Measurements from ENCODE around the gene PABPC1L.

Gene PABPC1L

DNA sequence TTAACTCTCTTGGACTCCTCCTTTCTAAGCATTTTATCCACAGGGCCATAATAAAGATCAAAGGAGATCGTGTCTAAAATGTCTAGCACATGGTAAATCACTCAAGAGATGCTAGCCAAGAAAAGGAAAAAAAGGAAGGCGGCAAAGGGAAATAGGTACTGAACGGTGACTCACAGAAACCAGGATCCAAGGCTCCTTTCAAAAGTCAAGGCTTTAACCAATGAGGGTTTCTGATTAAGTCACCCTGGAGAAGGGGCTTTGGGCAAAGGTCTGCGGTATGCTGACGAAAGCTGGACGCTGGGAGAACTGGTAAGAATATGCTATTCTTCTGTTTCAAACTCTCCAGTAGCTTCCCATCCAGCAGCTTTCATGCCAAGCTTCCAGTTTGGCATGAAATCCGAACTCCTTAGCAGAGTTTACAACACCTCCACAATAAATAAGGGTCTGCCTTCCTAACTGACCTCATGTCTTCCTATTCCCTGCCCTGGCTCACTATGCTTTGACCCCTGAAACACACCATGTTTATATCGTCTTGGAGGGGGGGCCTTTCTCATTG, 49.3 kb downstream of the PABPC1L start:
- DNase-seq (ENCODE audit: extremely low read depth, low read depth): no peak
- TF ChIP-seq, protein P1, sequence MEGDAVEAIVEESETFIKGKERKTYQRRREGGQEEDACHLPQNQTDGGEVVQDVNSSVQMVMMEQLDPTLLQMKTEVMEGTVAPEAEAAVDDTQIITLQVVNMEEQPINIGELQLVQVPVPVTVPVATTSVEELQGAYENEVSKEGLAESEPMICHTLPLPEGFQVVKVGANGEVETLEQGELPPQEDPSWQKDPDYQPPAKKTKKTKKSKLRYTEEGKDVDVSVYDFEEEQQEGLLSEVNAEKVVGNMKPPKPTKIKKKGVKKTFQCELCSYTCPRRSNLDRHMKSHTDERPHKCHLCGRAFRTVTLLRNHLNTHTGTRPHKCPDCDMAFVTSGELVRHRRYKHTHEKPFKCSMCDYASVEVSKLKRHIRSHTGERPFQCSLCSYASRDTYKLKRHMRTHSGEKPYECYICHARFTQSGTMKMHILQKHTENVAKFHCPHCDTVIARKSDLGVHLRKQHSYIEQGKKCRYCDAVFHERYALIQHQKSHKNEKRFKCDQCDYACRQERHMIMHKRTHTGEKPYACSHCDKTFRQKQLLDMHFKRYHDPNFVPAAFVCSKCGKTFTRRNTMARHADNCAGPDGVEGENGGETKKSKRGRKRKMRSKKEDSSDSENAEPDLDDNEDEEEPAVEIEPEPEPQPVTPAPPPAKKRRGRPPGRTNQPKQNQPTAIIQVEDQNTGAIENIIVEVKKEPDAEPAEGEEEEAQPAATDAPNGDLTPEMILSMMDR (IDR thresholded peaks at IDR 0.05; ENCODE audit: low read depth, low read length, missing control alignments): no peak
- peak overlapping the region; percentile 66 for H3K4me3 ChIP-seq (replicated peaks; ENCODE audit: low read depth, low read length)

DNA sequence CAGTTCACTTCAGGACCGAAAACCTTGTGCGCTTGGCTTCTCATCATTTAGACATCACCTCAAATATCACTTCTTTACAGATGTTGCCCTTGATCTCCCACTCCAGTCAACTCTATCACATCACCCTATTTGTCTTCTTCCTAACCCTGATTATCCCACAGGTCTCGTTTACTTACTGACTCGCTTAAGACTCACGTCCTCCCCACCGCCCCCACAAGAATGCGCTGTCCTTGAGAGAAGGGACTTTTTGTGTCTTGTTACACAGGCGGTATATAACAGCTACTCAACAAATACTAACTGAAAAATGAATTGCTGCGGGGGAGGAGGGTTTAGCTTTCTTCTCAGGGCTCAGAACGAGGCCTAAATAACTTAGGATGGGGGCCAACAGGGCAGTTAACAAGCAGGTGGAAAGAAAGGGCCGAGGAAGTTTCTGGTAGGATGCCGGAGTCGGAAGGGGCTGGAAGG, 49.8 kb downstream of the PABPC1L start:
- TF ChIP-seq, protein P1 (IDR thresholded peaks at IDR 0.05; ENCODE audit: low read depth, low read length, missing control alignments): no peak
- no peak for DNase-seq (ENCODE audit: extremely low read depth, low read depth)
- peak overlapping the region; percentile 66 for H3K4me3 ChIP-seq (replicated peaks; ENCODE audit: low read depth, low read length)

DNA sequence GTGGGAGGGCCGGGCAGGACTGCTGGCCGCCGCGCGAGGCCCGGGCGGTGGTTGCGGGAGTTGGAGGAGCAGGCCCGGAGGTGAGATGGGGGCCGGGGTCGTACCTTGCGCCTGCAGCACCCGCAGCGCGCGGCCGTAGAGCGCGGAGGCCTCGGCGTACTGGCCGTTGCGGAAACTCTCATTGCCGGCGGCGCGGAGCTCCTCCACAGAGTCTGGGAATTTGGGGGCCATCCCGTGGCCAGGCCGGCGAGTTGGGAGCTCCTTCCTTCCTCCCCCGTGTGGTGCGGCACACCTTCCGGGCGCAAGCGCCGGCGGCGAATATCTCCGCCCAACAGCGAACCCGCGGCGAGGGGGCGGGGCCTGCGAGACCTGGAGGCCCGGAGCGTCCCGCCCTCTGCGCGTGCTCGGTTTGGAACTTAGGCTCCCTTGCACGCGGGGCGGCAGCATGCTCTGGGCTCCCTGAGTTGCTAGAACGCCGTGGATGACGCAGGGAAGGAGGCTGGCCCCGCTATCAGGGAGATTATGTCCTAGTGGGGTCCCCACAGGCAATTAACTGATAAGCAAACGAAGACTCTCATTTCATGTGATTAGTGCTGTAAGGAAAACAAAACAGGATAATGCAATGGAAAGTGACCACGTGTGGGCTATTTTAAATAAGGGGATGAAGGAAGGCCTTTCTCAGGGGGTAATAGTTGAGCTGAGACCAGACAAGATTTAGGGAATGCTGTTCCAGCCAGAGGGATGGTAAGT, 50.4 kb downstream of the PABPC1L start, which contains the start of gene TOMM34:
TSS of gene TOMM34 (minus strand) at position 295 of the 750 bp plus-strand sequence. CDS start at position 231, 64 bp downstream.
- peak within 1 kb of the TSS; percentile 66 for H3K4me3 ChIP-seq (replicated peaks; ENCODE audit: low read depth, low read length)
- TF ChIP-seq, protein P1 (IDR thresholded peaks at IDR 0.05; ENCODE audit: low read depth, low read length, missing control alignments): no peak
- peak; percentile 73 for DNase-seq (ENCODE audit: extremely low read depth, low read depth)

DNA sequence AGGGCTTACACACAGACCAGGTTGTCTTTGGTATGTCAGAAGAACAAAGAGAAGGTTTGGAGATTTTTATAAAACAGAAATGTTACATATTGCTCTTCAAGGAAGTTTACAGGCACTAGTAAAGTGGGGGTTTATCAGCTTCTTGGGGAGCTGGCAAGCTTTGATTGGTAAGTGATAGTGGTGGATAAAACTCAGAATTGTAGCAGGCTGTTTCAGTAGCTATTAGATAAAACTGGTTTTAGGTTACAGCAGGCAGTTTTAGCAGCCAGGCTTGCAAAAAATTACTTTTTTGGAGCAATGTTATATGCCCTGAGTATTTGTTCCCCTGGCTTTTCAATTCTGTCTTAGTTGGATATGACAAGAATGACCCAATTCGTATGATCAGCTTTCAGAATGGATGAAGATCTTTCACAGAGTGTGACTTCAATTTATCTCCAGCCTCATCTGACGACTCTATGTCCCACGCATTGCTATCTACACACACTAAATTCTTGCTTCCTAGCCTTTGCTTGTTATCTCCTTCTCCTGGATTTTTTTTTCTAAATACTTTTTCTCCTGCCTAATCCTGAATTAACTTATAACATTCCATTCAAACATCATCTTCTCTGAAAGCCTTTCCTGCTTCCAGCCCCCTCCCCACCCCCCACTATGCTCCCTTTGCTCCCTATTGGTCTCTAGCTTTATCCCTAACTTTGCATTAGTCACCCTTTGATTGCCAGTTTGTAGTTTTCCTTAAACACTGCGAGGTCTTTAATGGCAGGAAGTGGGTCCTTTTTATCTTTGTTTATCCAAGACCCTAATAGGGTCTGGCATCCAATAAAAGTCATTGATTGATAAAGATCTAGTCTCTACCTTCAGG, 51.4 kb downstream of the PABPC1L start:
- no peak overlapping the region for H3K4me3 ChIP-seq (replicated peaks; ENCODE audit: low read depth, low read length)
- no peak for DNase-seq (ENCODE audit: extremely low read depth, low read depth)
- TF ChIP-seq, protein P1 (IDR thresholded peaks at IDR 0.05; ENCODE audit: low read depth, low read length, missing control alignments): no peak

DNA sequence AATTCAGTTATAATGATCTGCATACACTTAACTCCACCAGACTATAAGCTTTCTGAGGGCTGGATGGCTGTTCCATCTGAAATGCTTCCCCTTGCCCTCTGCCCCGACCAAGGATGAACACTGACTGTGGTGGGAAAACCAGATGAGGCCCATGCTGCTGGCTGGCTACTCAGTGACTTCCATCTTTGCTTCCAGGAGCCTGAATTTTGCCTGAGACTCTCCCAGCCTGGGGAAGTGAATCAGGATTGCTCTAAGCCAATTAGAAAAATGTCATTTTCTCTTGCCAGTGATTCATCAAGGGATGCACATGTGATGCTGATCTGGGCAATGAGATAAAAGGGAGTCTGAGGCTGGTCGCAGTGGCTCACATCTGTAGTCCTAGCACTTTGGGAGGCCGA, 52.0 kb downstream of the PABPC1L start:
- TF ChIP-seq, protein P1 (IDR thresholded peaks at IDR 0.05; ENCODE audit: low read depth, low read length, missing control alignments): no peak
- H3K4me3 ChIP-seq (replicated peaks; ENCODE audit: low read depth, low read length): no peak overlapping the region
- no peak for DNase-seq (ENCODE audit: extremely low read depth, low read depth)

DNA sequence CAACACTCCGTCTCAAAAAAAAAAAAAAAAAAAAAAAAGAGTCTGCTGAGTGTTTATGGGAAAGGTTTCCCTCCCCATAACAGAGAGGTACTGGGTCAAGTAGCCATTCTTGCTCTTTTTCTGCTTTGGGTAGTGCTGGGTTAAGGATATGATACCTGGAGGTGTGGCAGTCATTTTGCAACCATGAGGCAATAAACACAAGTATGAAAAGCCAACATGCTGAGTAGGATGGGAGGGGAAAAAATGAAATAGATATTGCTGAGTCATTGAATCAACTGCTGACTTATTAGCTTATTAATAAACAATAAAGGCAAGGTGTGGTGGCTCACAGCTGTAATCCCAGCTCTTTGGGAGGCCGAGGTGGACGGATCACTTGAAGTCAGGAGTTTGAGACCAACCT, 52.6 kb downstream of the PABPC1L start:
- H3K4me3 ChIP-seq (replicated peaks; ENCODE audit: low read depth, low read length): no peak overlapping the region
- TF ChIP-seq, protein P1 (IDR thresholded peaks at IDR 0.05; ENCODE audit: low read depth, low read length, missing control alignments): no peak
- DNase-seq (ENCODE audit: extremely low read depth, low read depth): no peak
